ENCODE measurements around the gene MTR.

DNA sequence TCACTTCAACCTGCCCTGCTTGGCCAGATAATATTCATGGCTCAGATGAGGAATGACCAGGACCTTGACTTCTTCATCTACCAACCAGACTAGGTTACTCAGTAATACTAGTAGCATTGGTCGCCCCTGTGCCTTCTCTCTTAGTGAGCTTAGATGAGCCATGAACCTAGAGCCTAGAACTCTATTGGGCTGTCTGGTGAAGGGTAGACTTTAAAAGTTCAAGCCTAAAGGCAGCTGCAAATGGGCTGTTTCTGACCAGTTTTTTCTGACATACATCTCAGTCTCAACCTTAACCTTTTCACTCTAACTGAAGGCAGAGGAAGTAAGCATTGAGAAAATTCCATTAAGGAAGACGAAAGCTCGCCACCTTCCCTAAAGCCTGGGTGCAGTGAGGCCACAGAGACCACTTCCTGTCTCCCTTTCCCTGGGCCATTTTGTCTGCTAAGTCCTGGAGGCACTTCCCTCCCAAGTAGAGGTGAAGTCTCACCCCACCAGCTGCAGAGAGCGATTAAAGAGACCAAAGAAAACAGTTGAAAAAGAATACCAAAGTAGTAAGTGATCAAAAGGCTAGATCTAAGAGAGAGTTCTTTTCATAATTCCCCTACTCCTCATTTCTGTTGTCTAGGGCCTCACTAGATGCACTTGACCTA, 53.3 kb downstream of the MTR start:
- TF ChIP-seq, protein P1, sequence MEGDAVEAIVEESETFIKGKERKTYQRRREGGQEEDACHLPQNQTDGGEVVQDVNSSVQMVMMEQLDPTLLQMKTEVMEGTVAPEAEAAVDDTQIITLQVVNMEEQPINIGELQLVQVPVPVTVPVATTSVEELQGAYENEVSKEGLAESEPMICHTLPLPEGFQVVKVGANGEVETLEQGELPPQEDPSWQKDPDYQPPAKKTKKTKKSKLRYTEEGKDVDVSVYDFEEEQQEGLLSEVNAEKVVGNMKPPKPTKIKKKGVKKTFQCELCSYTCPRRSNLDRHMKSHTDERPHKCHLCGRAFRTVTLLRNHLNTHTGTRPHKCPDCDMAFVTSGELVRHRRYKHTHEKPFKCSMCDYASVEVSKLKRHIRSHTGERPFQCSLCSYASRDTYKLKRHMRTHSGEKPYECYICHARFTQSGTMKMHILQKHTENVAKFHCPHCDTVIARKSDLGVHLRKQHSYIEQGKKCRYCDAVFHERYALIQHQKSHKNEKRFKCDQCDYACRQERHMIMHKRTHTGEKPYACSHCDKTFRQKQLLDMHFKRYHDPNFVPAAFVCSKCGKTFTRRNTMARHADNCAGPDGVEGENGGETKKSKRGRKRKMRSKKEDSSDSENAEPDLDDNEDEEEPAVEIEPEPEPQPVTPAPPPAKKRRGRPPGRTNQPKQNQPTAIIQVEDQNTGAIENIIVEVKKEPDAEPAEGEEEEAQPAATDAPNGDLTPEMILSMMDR (IDR thresholded peaks at IDR 0.05; ENCODE audit: low read depth, low read length): no peak
- no peak for TF ChIP-seq EZH2phosphoT487 (IDR thresholded peaks at IDR 0.05; ENCODE audit: low read depth)
